B cell (primary cell): ENCODE results near the gene CELF2. TPM values are rescaled to one million over a fixed set of nuclear protein-coding genes. Genes with fewer than 3 reads are reported as not detected.

Experiments used
- ATAC-seq: fragments of 200-7000 bp; cut with Tn5 transposase; one replicate; pipeline ENCODE4 v1.10.0; 2021; ENCODE audit warnings: low read depth, mild to moderate bottlenecking, moderate number of reproducible peaks, moderate library complexity
- CTCF ChIA-PET: fragments of 350-600 bp; sonication (Branson Sonifier 250); formaldehyde crosslinking; loops from one replicate; lab custom pipeline; 2021; ENCODE audit warnings: antibody characterized with exemption, inconsistent platforms; lab: Charles Lee
- POLR2A ChIA-PET: fragments of 350-600 bp; sonication (Branson Sonifier 250); formaldehyde crosslinking; loops from one replicate; lab custom pipeline; 2021; ENCODE audit warnings: antibody characterized with exemption; lab: Charles Lee
- DNase-seq: peaks from one replicate; pipeline ENCODE4 v3.0.0; 2013
- H2AFZ ChIP-seq: 2 replicates; pipeline ENCODE4 v1.6.1; 2012; ENCODE audit warnings: mild to moderate bottlenecking, low read depth, low read length; ENCODE audit not compliant: insufficient read depth, poor library complexity, severe bottlenecking
- H3K27ac ChIP-seq, 2 donors: 1 replicate in 1 of 2; 2 replicates in 1 of 2; pipeline ENCODE4 v1.5.1; 2012 to 2013; ENCODE audit warnings: low read length in 2 of 2, mild to moderate bottlenecking in 2 of 2, moderate library complexity in 1 of 2
- H3K27me3 ChIP-seq, 4 experiments: fragments of 200-600 bp in 1 of 4; sonication (generic) in 1 of 4; replicated peaks in 1 of 4; 1 replicate in 2 of 4; 2 replicates in 2 of 4; pipeline versions ENCODE4 v1.6.1 to v1.7.0; 2013 to 2016; ENCODE audit warnings: low read length in 3 of 4, mild to moderate bottlenecking in 2 of 4, mixed read lengths in 1 of 4, moderate library complexity in 1 of 4; ENCODE audit not compliant: insufficient read depth in 4 of 4, control insufficient read depth in 3 of 4; ENCODE audit errors: control extremely low read depth in 1 of 4
- H3K36me3 ChIP-seq, 2 experiments: replicated peaks in 1 of 2; 1 replicate in 1 of 2; 2 replicates in 1 of 2; pipeline versions ENCODE4 v1.6.1 to v1.7.1; 2013; ENCODE audit warnings: low read length in 1 of 2; ENCODE audit not compliant: insufficient read depth in 2 of 2, control insufficient read depth in 1 of 2; ENCODE audit errors: control extremely low read depth in 1 of 2, extremely low read depth in 1 of 2
- H3K4me1 ChIP-seq, 2 donors: fragments of 200-600 bp in 1 of 2; sonication (generic) in 1 of 2; 1 replicate in 1 of 2; 2 replicates in 1 of 2; pipeline versions ENCODE4 v1.5.1 to v1.6.1; 2013 to 2017; ENCODE audit warnings: low read length in 2 of 2; ENCODE audit not compliant: control insufficient read depth in 2 of 2, insufficient read depth in 2 of 2
- H3K4me2 ChIP-seq: replicated peaks from 2 replicates; pipeline ENCODE3; 2012; ENCODE audit warnings: mild to moderate bottlenecking, low read depth, low read length; ENCODE audit not compliant: poor library complexity, severe bottlenecking
- H3K4me3 ChIP-seq, 5 experiments: fragments of 200-600 bp in 1 of 5; sonication (generic) in 1 of 5; 1 replicate in 3 of 5; 2 replicates in 2 of 5; pipeline versions ENCODE4 v1.5.1 to v1.7.0; 2011 to 2016; ENCODE audit warnings: low read length in 4 of 5, mild to moderate bottlenecking in 4 of 5, low read depth in 2 of 5, control low read depth in 1 of 5, moderate library complexity in 1 of 5; ENCODE audit not compliant: insufficient read depth in 1 of 5; ENCODE audit errors: control extremely low read depth in 1 of 5, extremely low read depth in 1 of 5
- H3K79me2 ChIP-seq: fragments of 200-600 bp; sonication (generic); one replicate; pipeline ENCODE4 v1.6.0; 2016; ENCODE audit warnings: low read length; ENCODE audit not compliant: control insufficient read depth, insufficient read depth
- H3K9ac ChIP-seq: fragments of 200-600 bp; sonication (generic); 2 replicates; pipeline ENCODE4 v1.6.1; 2017; ENCODE audit warnings: mild to moderate bottlenecking, low read length, moderate library complexity
- H3K9me3 ChIP-seq, 3 donors: one replicate each; pipeline versions ENCODE4 v1.6.1 to v1.7.1; 2013; ENCODE audit warnings: low read length in 2 of 3; ENCODE audit not compliant: control insufficient read depth in 2 of 3, insufficient read depth in 1 of 3; ENCODE audit errors: control extremely low read depth in 1 of 3
- H4K20me1 ChIP-seq: 2 replicates; pipeline ENCODE4 v1.6.0; 2012; ENCODE audit warnings: mild to moderate bottlenecking, low read length; ENCODE audit not compliant: insufficient read depth, control insufficient read depth, poor library complexity, severe bottlenecking
- H3K27ac Mint-ChIP-seq: one replicate; pipeline ENCODE4 v1.8.0; 2021; ENCODE audit warnings: mixed read lengths
- H3K27me3 Mint-ChIP-seq: one replicate; pipeline ENCODE4 v1.8.0; 2021; ENCODE audit warnings: mixed read lengths
- H3K4me1 Mint-ChIP-seq: one replicate; pipeline ENCODE4 v1.8.0; 2021; ENCODE audit warnings: mixed read lengths
- H3K4me3 Mint-ChIP-seq: one replicate; pipeline ENCODE4 v1.8.0; 2021; ENCODE audit warnings: mixed read lengths
- H3K9me3 Mint-ChIP-seq: one replicate; pipeline ENCODE4 v1.8.0; 2022; ENCODE audit warnings: mixed read lengths; ENCODE audit not compliant: insufficient read depth
- EZH2 ChIP-seq: IDR thresholded peaks from 2 replicates; pipeline ENCODE4 v1.6.1; 2012; ENCODE audit warnings: borderline replicate concordance, low read depth, mild to moderate bottlenecking, moderate library complexity, low read length; ENCODE audit not compliant: insufficient read depth, poor library complexity, severe bottlenecking
- WGBS: methylation state at CpG from one replicate; pipeline ENCODE4 v1.1.5; 2013; ENCODE audit warnings: missing lambda C conversion rate; ENCODE audit not compliant: insufficient coverage; 5-methylcytosine and 5-hydroxymethylcytosine counted together
- intact Hi-C: fragments of 100-400 bp; cut with micrococcal nuclease; formaldehyde crosslinking; loops from one replicate; pipeline ENCODE4 v1.10.0; 2022
- polyA plus RNA-seq: library from polyadenylated mRNA; depleted of rRNA; stranded (reverse); fragments of >200 nt; gene quantifications from 2 replicates; pipeline ENCODE4 v1.2.3, GENCODE V29; 2012
- total RNA-seq, 2 donors: library from RNA; stranded (reverse); fragments of 120-200 nt in 1 of 2; gene quantifications; 1 replicate in 1 of 2; 2 replicates in 1 of 2; pipeline versions ENCODE4 v1.2.3 to v1.2.4, GENCODE V29; 2013 to 2022
- TF ChIP-seq, protein P1 (sequence below): fragments of 200-600 bp; IDR thresholded peaks from one replicate; pipeline ENCODE4 v1.8.0; 2022; ENCODE audit warnings: antibody characterized with exemption, mild to moderate bottlenecking

Gene CELF2
- total and polyA plus RNA-seq, 2 donors (not counting 1 experiment from before 2014, with no cell fraction given): 59.5 to 112 TPM

DNA sequence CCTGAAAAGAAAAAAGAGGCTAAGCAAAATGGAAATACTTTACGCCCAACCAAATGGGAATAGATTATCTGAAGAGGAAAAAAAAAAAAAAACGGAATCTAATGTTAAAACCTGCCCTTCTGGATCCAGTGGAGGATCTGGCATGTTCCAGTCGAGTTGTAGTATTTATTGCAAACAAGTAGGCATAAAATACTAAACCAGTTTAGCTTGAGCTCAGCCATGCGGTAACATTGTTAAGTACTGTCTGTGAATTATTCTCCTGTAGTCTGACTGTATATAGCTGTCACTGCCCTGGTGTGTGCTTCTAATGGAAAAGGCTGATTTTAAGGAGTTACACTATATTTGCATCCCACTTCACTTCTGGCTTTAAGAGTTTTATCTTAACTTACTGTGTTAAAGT, 40.3 kb downstream of the CELF2 start:
- Histone ChIP-seq H3K9ac (no peak overlapping the region), H3K4me3 (no peak overlapping the region), H4K20me1 (no peaks in the 10 kb centered on the region), H3K79me2 (no peaks in the 10 kb centered on the region), H3K27me3 (peaks cover 0 to 2% (median 0%) of the 10 kb centered on the region in 4 experiments), H3K36me3 (no peaks in the 10 kb centered on the region), H3K4me1 (no peaks in the 10 kb centered on the region), H3K27ac (no peak overlapping the region), H3K4me2 (no peak overlapping the region), H3K9me3 (no peaks in the 10 kb centered on the region), H2AFZ (no peak overlapping the region)
- DNase-seq (no peak), ATAC-seq (no peak)
- CTCF ChIA-PET: interaction anchor here (0.7 kb wide), 1 partner anchor 187 kb away, joined by 3 read pairs; no protein-coding TSS in a partner anchor
- peaks cover 35% of the 10 kb centered on the region for H3K27me3 Mint-ChIP-seq
- no peaks in the 10 kb centered on the region for H3K4me1 Mint-ChIP-seq
- WGBS: 100% methylated on average over 1 of the region's 4 CpGs
- TF ChIP-seq, protein P1, sequence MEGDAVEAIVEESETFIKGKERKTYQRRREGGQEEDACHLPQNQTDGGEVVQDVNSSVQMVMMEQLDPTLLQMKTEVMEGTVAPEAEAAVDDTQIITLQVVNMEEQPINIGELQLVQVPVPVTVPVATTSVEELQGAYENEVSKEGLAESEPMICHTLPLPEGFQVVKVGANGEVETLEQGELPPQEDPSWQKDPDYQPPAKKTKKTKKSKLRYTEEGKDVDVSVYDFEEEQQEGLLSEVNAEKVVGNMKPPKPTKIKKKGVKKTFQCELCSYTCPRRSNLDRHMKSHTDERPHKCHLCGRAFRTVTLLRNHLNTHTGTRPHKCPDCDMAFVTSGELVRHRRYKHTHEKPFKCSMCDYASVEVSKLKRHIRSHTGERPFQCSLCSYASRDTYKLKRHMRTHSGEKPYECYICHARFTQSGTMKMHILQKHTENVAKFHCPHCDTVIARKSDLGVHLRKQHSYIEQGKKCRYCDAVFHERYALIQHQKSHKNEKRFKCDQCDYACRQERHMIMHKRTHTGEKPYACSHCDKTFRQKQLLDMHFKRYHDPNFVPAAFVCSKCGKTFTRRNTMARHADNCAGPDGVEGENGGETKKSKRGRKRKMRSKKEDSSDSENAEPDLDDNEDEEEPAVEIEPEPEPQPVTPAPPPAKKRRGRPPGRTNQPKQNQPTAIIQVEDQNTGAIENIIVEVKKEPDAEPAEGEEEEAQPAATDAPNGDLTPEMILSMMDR: no peak
- TF ChIP-seq EZH2: no peak
- intact Hi-C loops: no loop called here
- no peak overlapping the region for H3K27ac Mint-ChIP-seq
- H3K9me3 Mint-ChIP-seq: no peaks in the 10 kb centered on the region
- no peak overlapping the region for H3K4me3 Mint-ChIP-seq
- POLR2A ChIA-PET: no interaction called here

- no peak for TF ChIP-seq EZH2
- TF ChIP-seq, protein P1: no peak
These were observed 41.3 kb downstream of the CELF2 start for GRCh38 chr10:11058965-11059364.

More at GRCh38 chr10:11058965-11059364, 41.3 kb downstream of the CELF2 start:
- no peak overlapping the region for H3K27ac Mint-ChIP-seq
- Histone ChIP-seq H3K36me3 (no peaks in the 10 kb centered on the region), H3K9ac (no peak overlapping the region), H4K20me1 (no peaks in the 10 kb centered on the region), H3K9me3 (no peaks in the 10 kb centered on the region), H2AFZ (no peak overlapping the region), H3K4me2 (no peak overlapping the region), H3K4me1 (no peaks in the 10 kb centered on the region), H3K27me3 (peaks cover 0 to 2% (median 0%) of the 10 kb centered on the region in 4 experiments), H3K4me3 (no peak overlapping the region), H3K79me2 (no peaks in the 10 kb centered on the region), H3K27ac (no peak overlapping the region)
- no peaks in the 10 kb centered on the region for H3K9me3 Mint-ChIP-seq
- H3K4me3 Mint-ChIP-seq: no peak overlapping the region
- WGBS: 100% methylated on average over 6 of the region's 8 CpGs
- intact Hi-C loops: no loop called here
- DNase-seq (no peak), ATAC-seq (no peak)
- no peaks in the 10 kb centered on the region for H3K4me1 Mint-ChIP-seq
- ChIA-PET POLR2A (no interaction called here), CTCF (no interaction called here)
- H3K27me3 Mint-ChIP-seq: peaks cover 35% of the 10 kb centered on the region
